HepG2 (cell line): ENCODE results near the gene ALCAM. TPM values are rescaled to one million over a fixed set of nuclear protein-coding genes. Genes with fewer than 3 reads are reported as not detected.

Experiments used
- ATAC-seq: fragments of 200-7000 bp; cut with Tn5 transposase; 3 replicates; pipeline ENCODE4 v1.9.1; 2020; ENCODE audit warnings: mild to moderate bottlenecking, moderate library complexity
- BruUV-seq: library from RNA; stranded (reverse); fragments of 400-500 nt; replicated peaks from 2 replicates; lab custom pipeline; 2021; lab: Mats Ljungman, UMichigan
- CTCF ChIA-PET: fragments of 300-600 bp; formaldehyde crosslinking; extraction: SDS; loops from one replicate; lab custom pipeline; 2021; ENCODE audit warnings: low total read pairs, inconsistent platforms, low intra/inter-chr PET ratio; lab: Yijun Ruan, JAX
- POLR2A ChIA-PET: fragments of 350-600 bp; sonication (Branson Sonifier 250); formaldehyde crosslinking; loops from one replicate; lab custom pipeline; 2020; ENCODE audit warnings: antibody characterized with exemption, inconsistent platforms; lab: Yijun Ruan, JAX
- DNase-seq: peaks from one replicate; pipeline ENCODE4 v3.0.0-alpha.2; 2015; ENCODE audit warnings: low spot score
- FAIRE-seq: peaks from 3 replicates; lab custom pipeline; 2011; peaks lifted over from hg19 to GRCh38; lab: Jason Lieb, UNC
- H2AFZ ChIP-seq: one replicate; pipeline ENCODE4 v1.6.1; 2011; ENCODE audit warnings: low read length, inconsistent platforms
- H3K27ac ChIP-seq: fragments of 300-600 bp; 3 replicates; pipeline ENCODE4 v1.8.0; 2011; ENCODE audit warnings: mixed run types, mild to moderate bottlenecking, mixed read lengths, low read length, inconsistent platforms; ENCODE audit not compliant: insufficient read depth; ENCODE audit errors: extremely low read length
- H3K27me3 ChIP-seq, 2 experiments: fragments of 200-600 bp in 1 of 2; 2 replicates in 1 of 2; 3 replicates in 1 of 2; pipeline versions ENCODE4 v1.6.0 to v1.8.0; 2011; ENCODE audit warnings: low read length in 2 of 2, mild to moderate bottlenecking in 2 of 2, moderate library complexity in 2 of 2, inconsistent platforms in 1 of 2; ENCODE audit not compliant: insufficient read depth in 2 of 2, control insufficient read depth in 1 of 2
- H3K36me3 ChIP-seq, 2 experiments: fragments of 200-600 bp in 1 of 2; replicated peaks in 1 of 2; 2 replicates in 1 of 2; 3 replicates in 1 of 2; pipeline versions ENCODE4 v1.5.1 to v1.8.0; 2011; ENCODE audit warnings: low read length in 2 of 2, inconsistent platforms in 1 of 2; ENCODE audit not compliant: insufficient read depth in 2 of 2, control insufficient read depth in 1 of 2
- H3K4me1 ChIP-seq: 2 replicates; pipeline ENCODE4 v1.5.1; 2012; ENCODE audit warnings: low read length, inconsistent platforms; ENCODE audit not compliant: insufficient read depth
- H3K4me2 ChIP-seq: 2 replicates; pipeline ENCODE4 v1.6.0; 2011; ENCODE audit warnings: low read depth, low read length, inconsistent platforms
- H3K4me3 ChIP-seq, 3 experiments: fragments of 200-600 bp in 1 of 3; sonication (generic), shearing (Covaris generic) in 1 of 3; replicated peaks in 1 of 3; 2 replicates each; pipeline ENCODE4 v1.5.1; 2011 to 2016; ENCODE audit warnings: low read length in 3 of 3, inconsistent platforms in 2 of 3, low read depth in 2 of 3, mild to moderate bottlenecking in 2 of 3, control low read depth in 1 of 3, mixed read lengths in 1 of 3; ENCODE audit not compliant: insufficient read depth in 1 of 3
- H3K79me2 ChIP-seq: one replicate; pipeline ENCODE4 v1.6.1; 2011; ENCODE audit warnings: low read length, inconsistent platforms; ENCODE audit not compliant: insufficient read depth
- H3K9ac ChIP-seq: 2 replicates; pipeline ENCODE4 v1.6.0; 2011; ENCODE audit warnings: mild to moderate bottlenecking, low read depth, low read length, inconsistent platforms; ENCODE audit not compliant: insufficient read depth
- H3K9me3 ChIP-seq: 2 replicates; pipeline ENCODE4 v1.5.1; 2012; ENCODE audit warnings: mild to moderate bottlenecking, low read length
- H4K20me1 ChIP-seq: 2 replicates; pipeline ENCODE4 v1.6.0; 2011; ENCODE audit warnings: inconsistent platforms, mild to moderate bottlenecking, low read length, moderate library complexity; ENCODE audit not compliant: insufficient read depth
- CENPX ChIP-seq: sonication (generic); formaldehyde crosslinking; IDR thresholded peaks from 2 replicates; pipeline ENCODE4 v1.9.0; 2021; ENCODE audit warnings: mild to moderate bottlenecking, missing genetic modification reagents, moderate library complexity
- ERF ChIP-seq: IDR thresholded peaks from 2 replicates; pipeline ENCODE4 v1.6.1; 2018; ENCODE audit warnings: missing biosample characterization, missing genetic modification reagents
- GLMP ChIP-seq: sonication (generic); formaldehyde crosslinking; IDR thresholded peaks from 2 replicates; pipeline ENCODE4 v1.9.0; 2021; ENCODE audit warnings: missing genetic modification reagents, mild to moderate bottlenecking, borderline replicate concordance
- HCFC1 ChIP-seq: fragments of 150-350 bp; IDR thresholded peaks from 2 replicates; pipeline ENCODE4 v1.6.1; 2014; ENCODE audit warnings: low read depth, low read length
- ISL2 ChIP-seq: sonication (generic); formaldehyde crosslinking; IDR thresholded peaks from 2 replicates; pipeline ENCODE4 v1.5.0; 2020; ENCODE audit warnings: missing genetic modification reagents
- KMT2B ChIP-seq: IDR thresholded peaks from 2 replicates; pipeline ENCODE4 v1.6.1; 2016; ENCODE audit warnings: missing genetic modification reagents, missing compliant biosample characterization
- LRRFIP1 ChIP-seq: sonication (generic); formaldehyde crosslinking; conservative IDR thresholded peaks from 2 replicates; pipeline ENCODE4 v1.4.0; 2020; ENCODE audit warnings: missing genetic modification reagents
- MTA3 ChIP-seq: sonication (generic); formaldehyde crosslinking; IDR thresholded peaks from 2 replicates; pipeline ENCODE4 v1.4.0; 2020; ENCODE audit warnings: missing genetic modification reagents
- NFE2L2 ChIP-seq: fragments of 150-350 bp; IDR thresholded peaks from 2 replicates; pipeline ENCODE4 v1.6.1; 2014; ENCODE audit warnings: low read length
- SETDB1 ChIP-seq: sonication (generic); formaldehyde crosslinking; IDR thresholded peaks from 2 replicates; pipeline ENCODE4 v1.5.1; 2020; ENCODE audit warnings: missing genetic modification reagents, mild to moderate bottlenecking, borderline replicate concordance
- SOX13 ChIP-seq, 3 experiments: fragments of 450-650 bp in 1 of 3; sonication (generic) in 1 of 3; formaldehyde crosslinking in 1 of 3; IDR thresholded peaks in 2 of 3; conservative IDR thresholded peaks in 1 of 3; 2 replicates each; pipeline versions ENCODE4 v1.5.0 to v1.6.1; 2016 to 2020; ENCODE audit warnings: antibody characterized with exemption in 1 of 3, mild to moderate bottlenecking in 1 of 3, missing compliant biosample characterization in 1 of 3, missing genetic modification reagents in 1 of 3, moderate library complexity in 1 of 3
- ZMAT5 ChIP-seq: sonication (generic); formaldehyde crosslinking; IDR thresholded peaks from 2 replicates; pipeline ENCODE4 v1.5.0; 2020; ENCODE audit warnings: mild to moderate bottlenecking, low read depth, missing genetic modification reagents, borderline replicate concordance
- ZNF232 ChIP-seq: sonication (generic); formaldehyde crosslinking; IDR thresholded peaks from 2 replicates; pipeline ENCODE4 v1.4.0; 2020; ENCODE audit warnings: missing genetic modification reagents, borderline replicate concordance
- ZNF766 ChIP-seq: sonication (generic); formaldehyde crosslinking; IDR thresholded peaks from 2 replicates; pipeline ENCODE4 v1.5.0; 2020; ENCODE audit warnings: missing genetic modification reagents, borderline replicate concordance
- ZSCAN9 ChIP-seq: IDR thresholded peaks from 2 replicates; pipeline ENCODE4 v1.6.1; 2016; ENCODE audit warnings: borderline replicate concordance
- WGBS: methylation state at CpG from one replicate; pipeline ENCODE4 v1.1.6; 2017; ENCODE audit warnings: low lambda C conversion rate; 5-methylcytosine and 5-hydroxymethylcytosine counted together
- in situ Hi-C: cut with HindIII; loops from 2 replicates; pipeline ENCODE4 v1.10.0; 2017; ENCODE audit warnings: low pct_unique_long_range_greater_than_20kb; ENCODE audit not compliant: extremely low pct_ligation_motif_present
- intact Hi-C: fragments of 100-400 bp; cut with micrococcal nuclease; formaldehyde crosslinking; loops from one replicate; pipeline ENCODE4 v1.10.0; 2022; ENCODE audit not compliant: unreplicated experiment
- polyA plus RNA-seq, 8 experiments: library from polyadenylated mRNA; depleted of rRNA in 3 of 8; stranded (reverse) in 7 of 8; unstranded in 1 of 8; fragments of >200 nt; fragmentation: Illumina TruSeq in 4 of 8; extraction: Trizol in 4 of 8; gene quantifications; 2 replicates each; pipeline versions ENCODE4 v1.2.1 to v1.2.3, GENCODE V29; 2011 to 2016; ENCODE audit warnings: low read depth in 4 of 8, missing spikeins in 1 of 8, mixed read lengths in 1 of 8; ENCODE audit not compliant: insufficient read depth in 1 of 8
- total RNA-seq, 5 experiments: library from RNA; depleted of rRNA; stranded (reverse); fragments of >200 nt; fragmentation: Illumina TruSeq; extraction: Trizol; gene quantifications; 2 replicates each; pipeline ENCODE4 v1.2.3, GENCODE V29; 2016; ENCODE audit warnings: low read depth in 1 of 5
- TF ChIP-seq, protein P1 (sequence below): sonication (generic); formaldehyde crosslinking; IDR thresholded peaks from 2 replicates; pipeline ENCODE4 v1.5.1; 2020; ENCODE audit warnings: mild to moderate bottlenecking, missing genetic modification reagents, borderline replicate concordance

ALCAM gene
- total and polyA plus RNA-seq, 2 of the 13 experiments (the other 11 are each of a cell fraction or from before 2014, with no cell fraction given): 26.0 to 33.1 TPM

DNA sequence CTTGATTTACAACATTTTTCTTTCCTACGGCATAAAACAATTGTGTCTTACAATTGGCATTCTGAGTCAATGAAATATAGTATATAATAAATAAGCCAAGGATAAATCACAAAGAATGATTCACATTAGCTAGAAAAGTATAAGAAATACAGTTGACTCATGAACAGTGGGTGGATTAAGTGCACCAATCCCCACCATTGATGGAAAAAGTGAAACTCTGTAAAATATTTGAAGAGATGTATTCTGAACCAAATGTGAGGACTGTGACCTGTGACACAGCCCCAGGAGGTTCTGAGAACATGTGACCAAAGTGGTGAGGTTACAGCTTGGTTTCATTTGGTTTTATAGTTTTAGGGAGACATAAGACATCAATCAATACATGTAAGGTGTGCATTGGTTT is 227.5 kb downstream of the ALCAM start:
- DNase-seq (no peak), ATAC-seq (no peak), FAIRE-seq (no peak)
- H3K27me3 ChIP-seq: no peaks in the 10 kb centered on the region; a peak in 2 of 5 replicates
- H3K79me2 ChIP-seq: no peaks in the 10 kb centered on the region
- in situ Hi-C loops (no loop called here), intact Hi-C loops (no loop called here)
- H3K4me3 ChIP-seq: no peak overlapping the region
- no peaks in the 10 kb centered on the region for H4K20me1 ChIP-seq
- H2AFZ ChIP-seq: no peak overlapping the region
- ChIA-PET POLR2A (no interaction called here), CTCF (no interaction called here)
- no peak overlapping the region for H3K27ac ChIP-seq
- H3K9me3 ChIP-seq: no peaks in the 10 kb centered on the region
- H3K9ac ChIP-seq: no peak overlapping the region
- H3K36me3 ChIP-seq: no peaks in the 10 kb centered on the region
- WGBS: 55% methylated on average over 1 of the region's 1 CpG
- H3K4me2 ChIP-seq: no peak overlapping the region
- H3K4me1 ChIP-seq: no peaks in the 10 kb centered on the region
- BruUV-seq: no TSS peak
- no peak for TF ChIP-seq LRRFIP1
- TF ChIP-seq CENPX (CRISPR knock-in tag): no peak
- TF ChIP-seq ZMAT5 (CRISPR knock-in tag): no peak
- TF ChIP-seq, protein P1, sequence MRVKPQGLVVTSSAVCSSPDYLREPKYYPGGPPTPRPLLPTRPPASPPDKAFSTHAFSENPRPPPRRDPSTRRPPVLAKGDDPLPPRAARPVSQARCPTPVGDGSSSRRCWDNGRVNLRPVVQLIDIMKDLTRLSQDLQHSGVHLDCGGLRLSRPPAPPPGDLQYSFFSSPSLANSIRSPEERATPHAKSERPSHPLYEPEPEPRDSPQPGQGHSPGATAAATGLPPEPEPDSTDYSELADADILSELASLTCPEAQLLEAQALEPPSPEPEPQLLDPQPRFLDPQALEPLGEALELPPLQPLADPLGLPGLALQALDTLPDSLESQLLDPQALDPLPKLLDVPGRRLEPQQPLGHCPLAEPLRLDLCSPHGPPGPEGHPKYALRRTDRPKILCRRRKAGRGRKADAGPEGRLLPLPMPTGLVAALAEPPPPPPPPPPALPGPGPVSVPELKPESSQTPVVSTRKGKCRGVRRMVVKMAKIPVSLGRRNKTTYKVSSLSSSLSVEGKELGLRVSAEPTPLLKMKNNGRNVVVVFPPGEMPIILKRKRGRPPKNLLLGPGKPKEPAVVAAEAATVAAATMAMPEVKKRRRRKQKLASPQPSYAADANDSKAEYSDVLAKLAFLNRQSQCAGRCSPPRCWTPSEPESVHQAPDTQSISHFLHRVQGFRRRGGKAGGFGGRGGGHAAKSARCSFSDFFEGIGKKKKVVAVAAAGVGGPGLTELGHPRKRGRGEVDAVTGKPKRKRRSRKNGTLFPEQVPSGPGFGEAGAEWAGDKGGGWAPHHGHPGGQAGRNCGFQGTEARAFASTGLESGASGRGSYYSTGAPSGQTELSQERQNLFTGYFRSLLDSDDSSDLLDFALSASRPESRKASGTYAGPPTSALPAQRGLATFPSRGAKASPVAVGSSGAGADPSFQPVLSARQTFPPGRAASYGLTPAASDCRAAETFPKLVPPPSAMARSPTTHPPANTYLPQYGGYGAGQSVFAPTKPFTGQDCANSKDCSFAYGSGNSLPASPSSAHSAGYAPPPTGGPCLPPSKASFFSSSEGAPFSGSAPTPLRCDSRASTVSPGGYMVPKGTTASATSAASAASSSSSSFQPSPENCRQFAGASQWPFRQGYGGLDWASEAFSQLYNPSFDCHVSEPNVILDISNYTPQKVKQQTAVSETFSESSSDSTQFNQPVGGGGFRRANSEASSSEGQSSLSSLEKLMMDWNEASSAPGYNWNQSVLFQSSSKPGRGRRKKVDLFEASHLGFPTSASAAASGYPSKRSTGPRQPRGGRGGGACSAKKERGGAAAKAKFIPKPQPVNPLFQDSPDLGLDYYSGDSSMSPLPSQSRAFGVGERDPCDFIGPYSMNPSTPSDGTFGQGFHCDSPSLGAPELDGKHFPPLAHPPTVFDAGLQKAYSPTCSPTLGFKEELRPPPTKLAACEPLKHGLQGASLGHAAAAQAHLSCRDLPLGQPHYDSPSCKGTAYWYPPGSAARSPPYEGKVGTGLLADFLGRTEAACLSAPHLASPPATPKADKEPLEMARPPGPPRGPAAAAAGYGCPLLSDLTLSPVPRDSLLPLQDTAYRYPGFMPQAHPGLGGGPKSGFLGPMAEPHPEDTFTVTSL: no peak
- no peak for TF ChIP-seq HCFC1
- TF ChIP-seq GLMP (CRISPR knock-in tag): no peak
- no peak for TF ChIP-seq ERF (CRISPR knock-in tag)
- TF ChIP-seq SETDB1 (CRISPR knock-in tag): no peak
- no peak for TF ChIP-seq ZSCAN9
- TF ChIP-seq NFE2L2: no peak
- TF ChIP-seq MTA3 (CRISPR knock-in tag): no peak
- no peak for TF ChIP-seq ISL2
- TF ChIP-seq ZNF232 (CRISPR knock-in tag): no peak
- no peak for TF ChIP-seq KMT2B (CRISPR knock-in tag)
- TF ChIP-seq SOX13 (IDR thresholded peaks at IDR 0.05): no peak
- TF ChIP-seq SOX13 (CRISPR knock-in tag; conservative IDR thresholded peaks at IDR 0.05 in 1 of 2, IDR thresholded peaks at IDR 0.05 in 1 of 2): no peak
- no peak for TF ChIP-seq ZNF766 (CRISPR knock-in tag)
